GM19099 (cell line): ENCODE data around the gene ARHGAP24.

Experiments used
- POLR2A ChIP-seq: IDR thresholded peaks from 3 replicates; pipeline ENCODE4 v1.6.1; 2011; ENCODE audit warnings: low read depth; ENCODE audit not compliant: insufficient read length; ENCODE audit errors: extremely low read depth

Gene ARHGAP24

GRCh38 chr4:85498068-85498733 lies 23.3 kb downstream of the ARHGAP24 start:
- no peak for TF ChIP-seq POLR2A

GRCh38 chr4:85499573-85499972 lies 24.6 kb downstream of the ARHGAP24 start:
- TF ChIP-seq POLR2A = no peak

GRCh38 chr4:85500110-85500867 lies 25.3 kb downstream of the ARHGAP24 start:
- TF ChIP-seq POLR2A = no peak

- TF ChIP-seq POLR2A = no peak
Measured at GRCh38 chr4:85508654-85509053, 33.7 kb downstream of the ARHGAP24 start.

GRCh38 chr4:85509882-85510631 lies 35.1 kb downstream of the ARHGAP24 start:
- no peak for TF ChIP-seq POLR2A

GRCh38 chr4:85510632-85510984 lies 35.7 kb downstream of the ARHGAP24 start:
- TF ChIP-seq POLR2A = no peak

- no peak for TF ChIP-seq POLR2A
Measured at GRCh38 chr4:85512446-85513205, 37.7 kb downstream of the ARHGAP24 start.

GRCh38 chr4:85514117-85514516 lies 39.2 kb downstream of the ARHGAP24 start:
- TF ChIP-seq POLR2A = no peak

- TF ChIP-seq POLR2A = no peak
Measured at GRCh38 chr4:85514783-85515182, 39.8 kb downstream of the ARHGAP24 start.

- no peak for TF ChIP-seq POLR2A
Measured at GRCh38 chr4:85515701-85516100, 40.8 kb downstream of the ARHGAP24 start.

- TF ChIP-seq POLR2A = no peak
Measured at GRCh38 chr4:85520765-85521749, 46.1 kb downstream of the ARHGAP24 start.

GRCh38 chr4:85522277-85522676 lies 47.3 kb downstream of the ARHGAP24 start:
- no peak for TF ChIP-seq POLR2A

GRCh38 chr4:85522836-85523235 lies 47.9 kb downstream of the ARHGAP24 start:
- no peak for TF ChIP-seq POLR2A

- TF ChIP-seq POLR2A = no peak
Measured at GRCh38 chr4:85527815-85528214, 52.9 kb downstream of the ARHGAP24 start.

- TF ChIP-seq POLR2A = no peak
Measured at GRCh38 chr4:85531560-85532341, 56.8 kb downstream of the ARHGAP24 start.
